Astrocyte of the cerebellum (primary cell): ENCODE results near the gene FGFR2.

Experiments
- DNase-seq: peaks from one replicate; pipeline ENCODE4 v3.0.0-alpha.2; 2011; ENCODE audit warnings: low read depth
- H3K4me3 ChIP-seq: 2 replicates; pipeline ENCODE4 v1.5.1; 2011; ENCODE audit warnings: mild to moderate bottlenecking, low read depth, low read length, moderate library complexity
- in situ Hi-C: cut with HindIII; loops from 2 replicates; pipeline ENCODE4 v1.10.0; 2017; ENCODE audit warnings: low sequenced_read_pairs
- TF ChIP-seq, protein P1 (sequence below): IDR thresholded peaks from 2 replicates; pipeline ENCODE4 v1.5.1; 2012; ENCODE audit warnings: low read length, low read depth, moderate library complexity, mild to moderate bottlenecking; ENCODE audit errors: missing control alignments

The FGFR2 gene

DNA sequence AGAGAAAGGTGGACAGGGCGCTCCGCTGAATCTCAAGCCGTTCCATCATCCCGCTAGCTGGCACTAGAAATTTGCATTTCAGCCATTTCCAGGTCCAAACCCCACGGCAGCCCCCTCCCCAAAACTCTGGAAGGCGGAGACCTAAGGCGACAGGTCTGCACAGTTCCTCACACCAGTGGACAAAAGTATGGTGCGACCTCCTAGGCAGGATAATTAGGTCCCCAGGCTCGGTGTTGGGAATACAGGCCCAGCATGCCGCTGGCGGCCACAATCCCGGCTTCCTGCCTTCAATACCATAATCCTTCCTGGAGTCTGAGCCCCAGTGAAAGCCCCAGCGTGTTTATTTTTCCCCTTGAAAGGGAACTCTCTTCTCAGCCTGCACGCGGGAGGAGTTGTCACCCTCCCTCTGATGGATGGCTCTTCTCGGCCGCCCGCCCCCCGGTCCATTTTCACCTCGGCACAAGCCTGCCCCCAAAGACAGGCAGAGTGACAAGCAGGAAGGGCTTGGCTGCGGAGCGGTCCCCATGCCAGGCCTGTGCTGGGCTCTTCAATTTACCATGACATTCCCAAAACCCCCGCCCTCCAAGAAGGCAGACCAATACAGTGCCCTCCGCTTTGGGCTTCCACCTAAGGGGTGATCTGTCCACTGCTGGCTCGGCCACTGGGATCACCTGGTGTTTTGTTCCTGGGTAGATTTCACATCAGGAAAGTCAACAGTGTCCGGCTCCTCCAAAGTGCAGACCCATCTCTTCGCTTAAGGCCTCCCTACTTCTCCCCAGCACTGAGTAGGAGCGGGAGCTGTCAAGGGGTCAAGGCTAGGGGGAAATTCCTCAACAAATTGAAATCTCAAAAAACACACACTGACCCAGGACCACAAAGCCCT, 2.2 kb downstream of the FGFR2 start:
- no peak for DNase-seq
- peak overlapping the region; percentile 60 for H3K4me3 ChIP-seq
- in situ Hi-C loops: no loop called here
- TF ChIP-seq, protein P1, sequence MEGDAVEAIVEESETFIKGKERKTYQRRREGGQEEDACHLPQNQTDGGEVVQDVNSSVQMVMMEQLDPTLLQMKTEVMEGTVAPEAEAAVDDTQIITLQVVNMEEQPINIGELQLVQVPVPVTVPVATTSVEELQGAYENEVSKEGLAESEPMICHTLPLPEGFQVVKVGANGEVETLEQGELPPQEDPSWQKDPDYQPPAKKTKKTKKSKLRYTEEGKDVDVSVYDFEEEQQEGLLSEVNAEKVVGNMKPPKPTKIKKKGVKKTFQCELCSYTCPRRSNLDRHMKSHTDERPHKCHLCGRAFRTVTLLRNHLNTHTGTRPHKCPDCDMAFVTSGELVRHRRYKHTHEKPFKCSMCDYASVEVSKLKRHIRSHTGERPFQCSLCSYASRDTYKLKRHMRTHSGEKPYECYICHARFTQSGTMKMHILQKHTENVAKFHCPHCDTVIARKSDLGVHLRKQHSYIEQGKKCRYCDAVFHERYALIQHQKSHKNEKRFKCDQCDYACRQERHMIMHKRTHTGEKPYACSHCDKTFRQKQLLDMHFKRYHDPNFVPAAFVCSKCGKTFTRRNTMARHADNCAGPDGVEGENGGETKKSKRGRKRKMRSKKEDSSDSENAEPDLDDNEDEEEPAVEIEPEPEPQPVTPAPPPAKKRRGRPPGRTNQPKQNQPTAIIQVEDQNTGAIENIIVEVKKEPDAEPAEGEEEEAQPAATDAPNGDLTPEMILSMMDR: no peak

DNA sequence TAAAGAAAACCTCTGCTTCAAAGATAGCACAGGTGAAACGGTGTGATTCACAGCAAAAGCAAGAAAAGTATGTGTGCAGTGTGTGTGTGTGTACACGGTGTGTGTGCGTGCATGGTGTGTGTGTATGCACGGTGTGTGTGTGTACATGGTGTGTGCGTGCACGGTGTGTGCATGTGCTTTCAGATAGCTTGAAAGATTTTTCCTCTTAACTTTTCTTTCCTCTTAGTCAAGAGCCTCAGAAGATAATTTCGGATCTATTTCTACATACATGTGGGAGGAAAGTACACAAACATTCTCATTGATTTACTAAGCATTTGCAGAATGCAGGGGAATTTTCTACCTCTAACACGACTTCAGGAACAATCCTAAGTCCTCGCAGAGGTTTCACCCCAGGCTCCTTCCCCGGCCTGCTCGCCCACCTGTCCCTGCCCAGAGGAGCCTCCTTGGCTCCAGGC, 2.9 kb downstream of the FGFR2 start:
- peak overlapping the region; percentile 60 for H3K4me3 ChIP-seq
- in situ Hi-C loops: no loop called here
- TF ChIP-seq, protein P1: no peak
- no peak for DNase-seq

DNA sequence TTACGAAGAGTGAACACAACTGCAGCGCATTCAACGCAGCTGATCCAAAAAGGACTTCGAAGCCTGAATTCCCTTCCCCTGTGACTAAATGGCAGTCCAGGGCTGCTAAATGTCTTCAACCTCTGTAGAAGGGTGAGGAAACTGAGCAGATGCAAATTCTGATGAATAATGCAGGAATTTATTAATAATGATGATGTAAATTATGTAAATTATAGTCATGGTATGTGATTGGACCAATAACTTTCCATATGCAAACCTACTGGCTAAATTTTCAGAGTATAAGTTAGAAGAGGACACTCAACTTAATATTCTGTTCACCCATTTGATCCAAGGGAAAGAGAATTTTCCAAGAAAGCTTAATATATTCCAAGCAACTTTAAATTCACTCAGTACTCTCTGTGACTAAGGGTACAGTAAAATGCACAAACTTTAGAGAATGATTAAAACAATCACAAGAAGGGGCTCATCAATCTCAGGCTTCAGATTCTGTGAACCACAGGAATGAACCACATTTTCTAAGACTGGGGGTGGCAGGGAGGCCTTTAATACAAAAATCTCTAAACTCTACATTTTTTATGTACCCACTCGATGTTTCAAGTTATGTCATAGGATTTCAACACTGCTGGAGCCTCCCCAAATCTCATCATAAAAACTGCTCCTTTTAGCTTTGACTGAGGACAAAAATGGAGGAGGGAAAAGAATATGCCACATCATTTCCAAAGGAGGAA, 3.5 kb downstream of the FGFR2 start:
- TF ChIP-seq, protein P1: no peak
- peak; percentile 34 for DNase-seq
- no peak overlapping the region for H3K4me3 ChIP-seq
- in situ Hi-C loops: no loop called here

DNA sequence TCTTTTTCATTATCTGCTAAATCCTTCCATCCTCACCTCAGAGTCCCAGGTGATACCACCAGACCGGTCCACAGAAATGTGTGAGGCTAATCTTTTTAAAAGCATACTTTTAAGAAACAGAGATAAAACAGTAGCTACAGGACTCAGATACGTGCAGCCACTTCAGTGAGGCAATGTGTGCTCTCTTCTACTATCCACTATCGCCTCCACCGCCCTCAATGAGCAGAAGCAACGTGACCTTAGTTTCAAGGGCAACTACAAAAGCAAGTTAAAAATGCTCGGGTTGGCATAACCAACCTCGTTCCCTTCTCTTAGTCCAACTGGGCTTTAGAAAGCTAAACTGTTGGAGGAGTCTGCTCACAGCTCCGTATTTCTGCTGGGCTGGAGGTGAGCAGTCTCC, 4.2 kb downstream of the FGFR2 start:
- H3K4me3 ChIP-seq: no peak overlapping the region
- TF ChIP-seq, protein P1: no peak
- DNase-seq: no peak
- in situ Hi-C loops: no loop called here

DNA sequence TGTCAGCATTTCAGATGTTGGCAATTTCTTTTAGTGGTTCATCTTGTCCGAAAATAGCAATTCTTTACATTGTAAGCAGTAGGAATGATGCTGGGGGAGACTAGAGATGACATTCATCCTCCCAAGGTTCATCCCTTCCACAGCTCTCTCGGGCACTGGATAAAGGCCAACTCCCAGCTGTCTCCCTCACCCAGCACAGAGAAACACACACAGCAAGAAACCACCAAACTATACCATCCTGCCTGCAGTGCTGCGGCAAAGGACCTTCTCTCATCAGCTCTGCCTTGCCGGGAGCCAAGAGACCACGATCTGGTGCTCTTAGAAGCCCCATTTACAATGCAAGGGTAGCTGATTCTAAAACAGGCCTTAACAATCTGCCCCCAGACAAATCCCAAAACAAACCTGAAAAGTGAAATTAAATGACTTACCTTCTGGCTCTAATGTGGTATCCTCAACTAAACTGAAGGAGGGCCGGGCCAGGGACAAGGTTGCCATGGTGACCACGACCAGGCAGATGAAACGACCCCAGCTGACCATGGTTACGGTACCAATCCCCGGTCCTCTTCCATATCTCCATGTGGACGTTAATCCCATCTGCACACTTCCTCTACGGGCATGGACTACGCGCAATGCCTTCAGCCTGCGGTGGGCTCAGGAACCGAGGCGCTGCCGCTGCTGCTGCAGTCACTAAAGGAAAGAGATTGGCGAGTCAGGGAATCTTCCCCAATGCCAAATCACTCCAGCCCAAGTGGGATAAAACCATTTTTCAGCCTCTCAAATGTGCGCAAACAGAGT, 4.8 kb downstream of the FGFR2 start:
- DNase-seq: no peak
- TF ChIP-seq, protein P1: no peak
- no peak overlapping the region for H3K4me3 ChIP-seq
- in situ Hi-C loops: no loop called here

DNA sequence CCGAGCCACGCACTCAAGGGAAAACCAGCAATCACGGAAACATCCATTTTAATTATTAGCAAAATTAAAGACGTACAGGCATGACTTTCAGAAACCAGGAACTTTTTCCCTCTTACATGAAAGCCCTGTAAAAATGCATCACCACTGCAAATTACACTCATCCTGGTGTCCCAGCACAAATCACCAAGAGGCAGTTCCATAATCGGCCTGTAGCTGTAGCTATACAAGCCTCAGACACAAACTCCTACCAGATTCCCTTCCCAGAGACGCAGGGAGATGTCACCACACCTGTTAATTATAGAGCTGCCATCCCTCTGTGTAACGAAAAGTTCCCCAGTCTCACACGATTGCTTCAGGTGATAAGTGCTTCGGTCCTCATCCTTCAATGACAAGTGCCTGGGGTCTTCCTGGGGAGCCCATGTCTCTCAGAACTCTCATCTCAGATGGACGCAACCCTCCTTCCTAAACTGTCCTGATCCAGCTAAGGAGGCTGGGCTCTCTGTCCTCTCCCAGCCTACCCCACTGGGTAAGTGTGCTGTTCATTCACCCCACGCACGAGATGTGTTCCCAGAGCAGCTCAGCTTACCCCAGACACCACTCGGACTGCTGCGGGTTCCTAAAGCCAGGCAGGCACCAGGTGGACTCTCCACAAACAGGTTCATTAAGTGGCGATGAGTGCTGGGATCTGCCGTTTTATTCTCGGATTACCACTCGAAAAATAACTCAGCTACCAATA, 5.9 kb downstream of the FGFR2 start:
- DNase-seq: no peak
- no peak overlapping the region for H3K4me3 ChIP-seq
- in situ Hi-C loops: no loop called here
- TF ChIP-seq, protein P1: peak; percentile 30
